GM18499 (cell line): ENCODE data around the gene QTRT2.

Experiments
- ATAC-seq: cut with Tn5 transposase; IDR thresholded peaks from one replicate; pipeline ENCODE4 v1.9.1; 2021; ENCODE audit warnings: moderate number of reproducible peaks; ENCODE audit not compliant: insufficient read depth, unreplicated experiment

Gene QTRT2

DNA sequence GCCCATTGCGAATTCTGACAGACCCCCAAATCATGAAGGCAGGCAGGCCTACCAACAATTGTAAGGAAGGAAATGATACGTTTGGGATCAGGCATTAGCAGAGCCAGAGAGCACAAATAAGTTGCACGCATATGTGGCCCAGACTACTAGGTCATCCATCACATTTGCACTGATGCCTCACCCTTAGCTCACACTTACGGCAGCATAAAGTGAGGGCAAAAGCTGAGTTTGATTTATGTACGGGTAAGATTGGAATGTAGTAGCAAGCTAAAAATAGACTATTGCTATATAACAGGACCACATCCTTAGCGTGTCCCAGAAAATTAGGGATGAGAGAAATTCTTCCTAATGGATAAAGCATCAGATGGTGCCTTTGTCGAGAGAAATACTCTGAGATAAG, 58.6 kb downstream of the QTRT2 start:
- ATAC-seq: no peak

GRCh38 chr3:114119776-114120175, 63.2 kb downstream of the QTRT2 start:
- no peak for ATAC-seq

GRCh38 chr3:114120211-114120610, 63.7 kb downstream of the QTRT2 start:
- ATAC-seq: no peak

DNA sequence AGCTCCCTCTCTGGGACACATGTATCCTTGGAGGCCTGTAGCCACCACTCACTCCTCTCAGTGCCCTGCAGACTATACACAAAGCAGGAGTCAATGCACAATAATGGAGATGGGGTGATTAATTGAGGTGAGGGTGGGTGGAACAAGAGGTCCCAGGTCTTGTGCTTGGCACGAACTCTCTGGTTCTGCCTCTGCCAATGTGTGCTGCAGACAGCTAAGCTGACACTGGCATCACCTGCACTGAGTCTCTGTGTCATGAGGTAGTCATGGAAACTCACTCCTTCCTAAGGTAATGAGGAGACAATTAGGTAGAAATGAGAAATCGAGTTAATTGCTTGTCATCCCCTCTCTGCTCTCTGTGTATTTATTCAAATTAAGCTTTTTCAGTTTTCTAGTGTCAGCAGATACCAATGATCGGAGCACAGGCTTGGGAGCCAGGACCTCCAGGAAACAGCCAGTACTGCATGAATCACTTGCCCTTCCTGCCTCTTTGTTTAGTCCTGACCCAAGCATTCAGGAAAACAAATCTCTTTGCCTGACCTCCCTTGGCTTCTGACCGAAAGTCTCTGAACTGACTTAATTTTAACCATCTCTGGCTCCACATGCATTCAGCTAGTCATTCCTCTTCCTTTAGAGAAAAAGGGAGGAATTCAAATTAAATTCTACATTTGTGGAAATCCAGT, 65.6 kb downstream of the QTRT2 start:
- ATAC-seq: no peak

GRCh38 chr3:114126461-114126860, 69.9 kb downstream of the QTRT2 start:
- ATAC-seq: no peak

DNA sequence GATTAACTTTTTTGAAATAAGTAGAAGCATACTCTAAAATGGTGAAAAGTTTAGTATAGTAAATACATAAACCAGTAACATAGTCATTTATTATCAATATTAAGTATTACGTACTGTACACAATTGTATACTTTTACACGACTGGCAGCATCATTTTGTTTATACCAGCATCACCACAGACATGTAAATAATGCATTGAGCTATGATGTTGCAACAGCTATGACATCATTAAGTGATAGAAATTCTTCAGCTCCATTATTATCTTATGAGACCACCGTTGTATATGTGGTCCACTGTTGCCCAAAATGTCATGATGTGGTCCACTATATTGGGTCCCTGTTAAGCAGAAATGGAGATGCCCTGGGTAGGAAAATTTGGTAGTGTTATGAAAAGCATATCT, 71.0 kb downstream of the QTRT2 start:
- ATAC-seq: no peak

DNA sequence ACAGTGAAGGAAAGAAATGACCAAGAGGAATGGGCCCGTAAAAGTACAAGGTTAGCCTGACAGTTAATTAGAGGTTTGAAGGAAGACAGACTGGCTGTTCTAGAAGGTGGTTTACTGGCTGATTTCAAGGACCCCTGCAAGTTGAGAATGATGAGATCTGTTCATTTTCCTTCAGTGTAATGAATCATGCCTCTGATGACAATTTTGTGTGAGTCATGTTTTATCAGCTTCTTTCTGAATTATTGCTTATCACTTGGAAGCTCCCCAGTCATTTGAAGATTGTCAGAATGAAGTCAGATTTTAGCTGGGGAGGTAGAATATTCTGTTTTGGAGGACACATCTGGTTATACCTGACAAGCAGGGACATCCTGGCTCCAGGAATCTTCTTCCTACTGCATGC, 71.7 kb downstream of the QTRT2 start:
- no peak for ATAC-seq

DNA sequence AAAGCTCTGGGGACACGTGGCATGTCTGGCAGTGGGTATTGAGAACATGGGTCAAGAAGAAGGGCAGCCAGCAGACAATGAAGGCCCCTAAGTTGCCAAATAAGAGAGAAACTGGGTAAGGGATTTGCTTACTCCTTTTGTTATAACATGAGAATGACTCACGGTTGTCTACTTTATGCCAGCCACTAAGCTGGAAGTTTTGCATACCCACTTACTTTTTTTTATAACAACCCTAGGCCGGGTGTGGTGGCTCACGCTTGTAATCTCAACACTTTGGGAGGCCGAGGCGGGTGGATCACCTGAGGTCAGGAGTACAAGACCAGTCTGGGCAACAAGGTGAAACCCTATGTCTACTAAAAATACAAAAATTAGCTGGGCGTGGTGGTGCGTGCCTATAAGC, 72.3 kb downstream of the QTRT2 start:
- no peak for ATAC-seq

- no peak for ATAC-seq
Measured at GRCh38 chr3:114132500-114132899, 76.0 kb downstream of the QTRT2 start.

DNA sequence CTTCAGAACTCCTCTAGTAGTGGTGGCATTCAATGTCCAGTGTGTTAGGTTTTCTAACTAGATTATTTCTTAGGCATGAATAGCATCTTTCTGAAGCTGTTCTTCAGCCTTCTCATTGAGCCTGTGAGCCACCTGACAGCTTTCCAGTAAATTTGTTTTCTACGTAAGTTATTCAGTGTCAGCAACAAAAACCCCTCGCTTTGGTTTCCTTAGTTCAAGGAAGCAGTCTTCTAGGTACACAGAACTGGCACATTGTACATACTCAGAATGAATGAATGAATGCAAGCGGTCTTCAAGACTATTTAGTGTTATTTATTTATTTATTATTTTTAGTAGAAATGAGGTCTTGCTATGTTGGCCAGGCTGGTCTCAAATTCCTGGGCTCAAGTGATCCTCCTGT, 77.4 kb downstream of the QTRT2 start:
- no peak for ATAC-seq
